ENCODE measurements around the gene RAI1.
A peak's percentile ranks its signal among the peaks of the same experiment; 100 is the strongest.

The RAI1 gene

GRCh38 chr17:17737961-17738894 is 57.0 kb downstream of the RAI1 start:
- DNase-seq, result no peak

- DNase-seq, result no peak
Observed at GRCh38 chr17:17738901-17739300, 57.6 kb downstream of the RAI1 start.

- DNase-seq, result no peak
Observed at GRCh38 chr17:17739388-17740066, 58.3 kb downstream of the RAI1 start.

DNA sequence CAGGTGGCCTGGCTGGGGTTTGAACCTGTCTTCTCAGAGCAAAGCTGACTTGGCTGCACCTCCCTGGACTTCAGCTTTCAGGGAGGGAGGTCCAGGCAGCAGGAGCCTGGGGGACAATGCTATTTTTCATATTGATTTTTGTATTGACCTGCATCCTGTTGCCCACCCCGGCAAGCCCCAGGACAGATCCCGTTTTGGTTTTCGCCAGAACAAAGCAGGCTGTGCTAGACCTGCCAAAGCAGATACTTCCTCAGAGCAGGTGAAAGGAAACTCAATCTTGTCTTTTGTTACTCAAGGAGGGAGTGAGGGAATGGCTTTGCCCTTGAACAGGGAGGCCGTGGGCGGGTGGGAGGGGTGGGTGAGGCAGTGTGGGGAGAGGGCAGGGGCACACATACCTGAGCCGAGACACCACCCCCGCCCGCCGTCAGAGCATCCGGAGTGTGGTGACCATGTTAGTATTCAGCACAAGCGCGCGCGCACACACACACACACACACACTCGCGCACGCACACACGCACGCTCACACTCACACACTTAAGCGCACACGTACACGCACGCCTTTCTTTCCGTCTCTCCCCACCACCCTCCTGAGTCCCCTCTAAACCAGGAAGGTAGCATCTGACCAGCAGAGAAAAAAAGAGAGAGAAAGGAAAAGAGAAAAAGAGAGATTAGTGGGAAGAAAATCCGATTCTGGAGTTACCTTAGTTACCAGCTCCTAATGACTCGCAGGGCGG is 59.5 kb downstream of the RAI1 start:
- DNase-seq, result peak; percentile 49

DNA sequence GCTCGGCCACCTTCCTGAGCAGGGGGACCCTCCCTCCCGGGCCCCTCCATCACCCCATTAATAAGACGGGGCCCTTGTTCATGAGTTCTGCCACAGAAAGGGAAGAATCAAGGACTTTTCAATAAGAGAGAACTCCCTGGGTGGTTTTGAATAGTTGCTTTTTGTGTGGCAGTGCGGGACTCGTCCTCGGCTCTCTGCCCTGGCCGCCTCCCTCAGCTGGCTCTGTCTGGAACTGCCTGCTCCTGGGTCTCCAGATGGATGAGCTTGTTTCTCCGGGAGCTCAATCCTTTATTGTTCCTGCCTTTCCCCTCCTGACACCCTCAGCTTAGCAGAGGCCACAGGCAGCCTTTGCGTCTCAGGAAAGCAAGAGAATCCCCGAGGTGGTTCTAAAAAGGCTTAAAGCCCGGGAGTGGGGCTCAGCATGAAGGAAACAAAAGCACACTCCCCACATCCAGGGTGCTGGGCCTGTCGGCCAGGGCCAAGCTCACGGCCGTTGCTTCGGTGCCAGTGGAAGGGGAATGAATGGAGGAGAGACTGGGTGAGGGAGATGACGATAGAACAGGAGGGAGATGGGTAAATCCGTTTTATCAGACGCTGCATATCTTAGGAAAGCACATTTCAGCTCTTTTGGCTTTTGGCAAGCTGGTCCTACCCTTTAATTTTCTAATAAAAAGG is 60.2 kb downstream of the RAI1 start:
- DNase-seq, result no peak

DNA sequence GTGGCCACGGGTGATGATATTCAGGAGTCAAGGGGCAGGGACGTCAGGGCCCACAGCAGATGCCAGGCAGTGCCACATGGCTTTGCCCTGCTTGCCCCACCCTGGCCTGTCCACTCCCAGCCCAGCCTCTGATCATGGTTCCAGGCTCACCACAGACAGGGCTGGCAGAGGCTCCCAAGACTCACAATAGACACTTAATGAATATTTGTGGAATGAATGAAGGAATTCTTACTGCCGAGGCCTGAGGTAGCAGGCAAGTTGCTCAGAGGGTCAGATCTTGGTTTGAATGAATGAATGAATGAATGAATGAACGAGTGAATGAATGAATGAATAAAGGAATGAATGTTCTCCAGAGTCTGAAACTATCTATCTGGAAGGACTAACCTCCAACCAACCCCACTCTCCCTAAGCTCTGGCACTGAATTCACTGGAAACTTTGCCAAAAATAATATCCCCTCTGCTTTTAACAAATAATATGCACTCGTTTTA is 60.9 kb downstream of the RAI1 start:
- no peak for DNase-seq

GRCh38 chr17:17742688-17743390 is 61.6 kb downstream of the RAI1 start:
- DNase-seq, result no peak

GRCh38 chr17:17743391-17744112 is 62.3 kb downstream of the RAI1 start:
- no peak for DNase-seq

- DNase-seq, result no peak
Observed at GRCh38 chr17:17744116-17744515, 62.9 kb downstream of the RAI1 start.

- DNase-seq, result no peak
Observed at GRCh38 chr17:17745476-17746455, 64.5 kb downstream of the RAI1 start.

GRCh38 chr17:17748179-17748578 is 66.9 kb downstream of the RAI1 start:
- no peak for DNase-seq

DNA sequence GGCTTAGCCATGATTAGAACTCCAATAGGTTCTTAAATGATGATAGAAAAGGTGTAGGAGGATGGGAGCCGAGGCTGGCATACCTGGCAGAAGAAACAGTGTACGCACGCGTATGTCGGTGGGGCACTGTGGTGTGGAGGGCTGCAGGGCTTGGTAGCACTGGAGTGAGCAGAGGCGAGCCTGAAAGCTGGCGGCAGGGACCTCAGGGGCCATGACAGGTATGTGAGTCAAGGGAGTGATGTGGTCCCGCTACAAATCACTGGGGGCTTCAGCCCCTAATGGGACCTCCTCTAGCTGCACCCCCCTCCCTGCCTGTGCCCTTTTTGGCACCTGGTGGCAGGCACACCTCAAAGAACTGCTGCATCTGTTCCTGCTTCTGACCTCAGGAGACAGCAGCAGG is 67.3 kb downstream of the RAI1 start:
- DNase-seq, result no peak

- no peak for DNase-seq
Observed at GRCh38 chr17:17749025-17749772, 67.9 kb downstream of the RAI1 start.

DNA sequence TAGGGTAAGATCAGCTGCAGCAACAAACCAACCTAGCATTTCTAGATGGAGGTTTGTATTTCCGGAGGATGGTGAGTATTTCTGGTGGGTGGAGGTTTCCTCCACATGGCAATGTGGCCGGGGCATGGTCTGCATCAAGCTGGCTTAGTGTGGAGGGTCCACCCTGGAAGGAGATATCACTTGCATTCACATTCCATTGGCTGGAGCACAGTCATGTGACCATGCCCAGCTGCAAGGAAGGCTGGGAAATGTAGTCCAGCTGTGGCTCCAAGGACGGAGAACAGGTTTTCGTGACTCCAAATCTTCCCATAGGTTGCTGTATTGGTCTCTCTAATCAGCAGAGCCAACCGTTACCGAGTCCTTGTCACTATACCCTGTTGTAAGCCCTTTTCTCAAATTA is 68.7 kb downstream of the RAI1 start:
- peak; percentile 48 for DNase-seq

DNA sequence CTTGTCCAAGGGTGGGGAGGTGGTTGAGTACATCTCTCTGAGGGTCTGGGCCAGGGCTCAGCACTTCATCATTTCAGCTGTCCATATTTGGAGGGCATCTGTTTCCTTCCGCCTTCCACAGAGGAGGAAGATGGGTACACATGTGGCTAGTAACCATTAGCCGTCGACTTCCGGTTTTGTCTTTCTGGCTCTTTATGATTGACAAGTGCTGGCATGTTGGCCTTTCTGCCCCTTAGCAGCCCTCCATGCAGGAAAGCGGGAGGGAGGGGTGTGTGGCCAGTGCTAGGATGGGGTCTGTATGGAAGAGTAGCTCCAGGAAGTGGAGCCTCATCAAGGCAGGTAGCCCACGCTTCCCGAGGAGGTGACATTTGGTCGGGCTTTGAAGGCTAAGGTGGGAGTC is 69.6 kb downstream of the RAI1 start:
- no peak for DNase-seq

DNA sequence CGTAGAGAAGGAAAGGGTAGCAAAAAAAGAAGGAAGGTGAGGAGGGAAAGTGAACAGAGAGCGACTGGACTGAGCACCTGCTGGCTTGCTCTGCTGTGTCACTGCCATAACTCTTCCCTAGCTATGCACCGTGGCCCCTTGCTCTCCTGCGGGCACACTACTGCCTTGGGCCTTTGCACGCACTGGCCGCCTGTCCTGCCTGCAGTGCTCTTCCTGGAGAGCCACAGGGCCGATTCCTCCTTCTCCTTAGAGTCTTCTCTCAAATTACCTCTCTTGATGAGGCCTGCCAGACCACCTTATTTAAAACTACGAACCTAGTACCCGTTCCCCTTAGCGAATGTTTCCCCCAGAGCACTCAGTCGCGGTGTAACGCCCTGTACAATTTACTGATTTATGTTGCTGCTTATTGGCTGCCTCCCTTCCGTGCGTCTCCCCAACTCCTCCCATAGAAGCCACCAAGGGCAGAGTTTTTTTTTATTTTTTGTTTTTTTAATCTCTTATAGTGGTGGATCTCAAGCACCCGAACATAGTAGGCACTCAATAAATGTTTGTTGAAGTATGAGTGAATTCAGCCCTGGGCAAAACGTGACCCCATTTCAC is 70.3 kb downstream of the RAI1 start:
- peak; percentile 49 for DNase-seq

DNA sequence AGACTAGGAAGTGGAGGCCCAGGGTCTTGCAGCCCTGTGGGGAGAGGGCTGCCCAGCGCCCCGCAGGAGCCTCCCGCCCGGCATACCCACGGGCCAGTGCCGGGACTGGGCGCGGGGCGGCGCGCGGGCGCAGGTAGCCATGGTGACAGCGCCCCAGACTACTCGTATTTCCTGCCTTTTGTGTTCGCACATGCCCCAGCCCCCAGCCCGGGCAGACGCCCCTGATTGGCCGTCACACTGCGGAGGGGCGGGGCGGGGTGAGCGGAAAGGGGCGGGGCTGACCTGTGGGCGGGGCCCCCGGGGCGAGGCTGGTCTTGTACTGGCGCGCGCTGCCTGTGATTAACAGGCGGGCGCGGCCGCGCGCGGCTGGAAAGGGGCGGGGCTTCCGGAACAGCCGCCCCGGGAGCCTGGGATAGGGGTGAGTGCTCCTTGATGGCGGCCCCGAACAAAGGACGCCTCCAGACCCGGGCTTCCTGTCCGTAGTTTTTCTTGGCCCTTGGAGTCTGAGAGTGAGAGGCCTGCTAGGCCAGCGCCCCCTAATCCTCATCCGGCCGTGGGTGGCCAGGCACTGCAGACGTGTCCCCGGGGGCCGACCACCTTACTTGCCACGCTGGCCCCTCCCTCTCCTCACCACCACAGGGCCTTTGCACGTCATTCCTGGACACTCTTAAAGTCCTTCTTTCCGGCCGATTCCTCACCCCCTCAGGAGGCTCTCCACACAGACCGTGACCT is 71.0 kb downstream of the RAI1 start:
- DNase-seq, result peak; percentile 97

GRCh38 chr17:17752821-17753321 is 71.6 kb downstream of the RAI1 start:
- DNase-seq, result no peak
